Left ventricle myocardium inferior (tissue), 1 donor: ENCODE data around the gene PALLD. TPM values are rescaled to one million over a fixed set of nuclear protein-coding genes. Genes with fewer than 3 reads are reported as not detected.

ENCODE experiments used
- DNase-seq: peaks from one replicate; pipeline ENCODE4 v3.0.0-alpha.2; 2020
- H3K27ac ChIP-seq: fragments of 200-600 bp; replicated peaks from 2 replicates; pipeline ENCODE4 v1.8.0; 2021
- H3K27me3 ChIP-seq: fragments of 200-600 bp; 2 replicates; pipeline ENCODE4 v1.8.0; 2021; ENCODE audit warnings: low read depth
- H3K36me3 ChIP-seq: fragments of 200-600 bp; 2 replicates; pipeline ENCODE4 v1.8.0; 2021
- H3K4me1 ChIP-seq: fragments of 200-600 bp; 2 replicates; pipeline ENCODE4 v1.8.0; 2021
- H3K4me3 ChIP-seq: fragments of 200-600 bp; 2 replicates; pipeline ENCODE4 v1.8.0; 2021; ENCODE audit warnings: mild to moderate bottlenecking, moderate library complexity
- H3K9me3 ChIP-seq: fragments of 200-600 bp; replicated peaks from 2 replicates; pipeline ENCODE4 v1.8.0; 2021
- intact Hi-C: fragments of 100-400 bp; cut with micrococcal nuclease; formaldehyde crosslinking; loops from one replicate; pipeline ENCODE4 v1.11.0; 2022
- total RNA-seq: library from RNA; stranded (reverse); fragmentation: NEBNext Ultra II Directional; extraction: Animal tissue kit (Norgen Biotek cat#: 25700); gene quantifications from one replicate; pipeline ENCODE4 v1.2.1, GENCODE V29; 2021
- TF ChIP-seq, protein P1 (sequence below): fragments of 200-600 bp; IDR thresholded peaks from 2 replicates; pipeline ENCODE4 v1.8.0; 2021; ENCODE audit warnings: antibody characterized with exemption, mild to moderate bottlenecking, borderline replicate concordance
- donor health status: DM: no; HTN: yes; CAD: no; lungs with severe emphysema.

The PALLD gene
- total RNA-seq, 1 donor from 2014 or later, result 871 TPM

DNA sequence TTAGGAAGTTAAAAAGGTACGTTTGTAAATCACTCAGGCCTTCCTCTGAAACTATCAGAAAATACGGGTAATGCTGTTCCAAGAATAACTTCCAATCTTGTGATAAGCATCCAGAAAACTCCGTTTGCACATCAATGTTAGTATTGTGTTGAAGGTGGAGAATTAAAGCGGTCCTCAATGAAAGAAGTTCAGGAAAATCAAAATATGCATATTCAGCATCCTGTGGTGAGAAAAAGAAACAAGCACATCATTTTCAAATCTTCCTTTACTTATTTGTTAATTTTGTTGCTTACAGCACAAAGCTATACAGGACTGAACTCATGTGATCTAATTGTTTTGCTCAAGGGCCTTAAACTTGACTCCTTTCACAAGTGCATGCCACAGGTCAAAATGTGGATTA is 35.0 kb upstream of the PALLD start:
- DNase-seq, result no peak
- intact Hi-C loops, result no loop called here
- no peaks in the 10 kb centered on the region for H3K4me1 ChIP-seq
- H3K36me3 ChIP-seq, result peaks cover 24% of the 10 kb centered on the region
- TF ChIP-seq, protein P1, sequence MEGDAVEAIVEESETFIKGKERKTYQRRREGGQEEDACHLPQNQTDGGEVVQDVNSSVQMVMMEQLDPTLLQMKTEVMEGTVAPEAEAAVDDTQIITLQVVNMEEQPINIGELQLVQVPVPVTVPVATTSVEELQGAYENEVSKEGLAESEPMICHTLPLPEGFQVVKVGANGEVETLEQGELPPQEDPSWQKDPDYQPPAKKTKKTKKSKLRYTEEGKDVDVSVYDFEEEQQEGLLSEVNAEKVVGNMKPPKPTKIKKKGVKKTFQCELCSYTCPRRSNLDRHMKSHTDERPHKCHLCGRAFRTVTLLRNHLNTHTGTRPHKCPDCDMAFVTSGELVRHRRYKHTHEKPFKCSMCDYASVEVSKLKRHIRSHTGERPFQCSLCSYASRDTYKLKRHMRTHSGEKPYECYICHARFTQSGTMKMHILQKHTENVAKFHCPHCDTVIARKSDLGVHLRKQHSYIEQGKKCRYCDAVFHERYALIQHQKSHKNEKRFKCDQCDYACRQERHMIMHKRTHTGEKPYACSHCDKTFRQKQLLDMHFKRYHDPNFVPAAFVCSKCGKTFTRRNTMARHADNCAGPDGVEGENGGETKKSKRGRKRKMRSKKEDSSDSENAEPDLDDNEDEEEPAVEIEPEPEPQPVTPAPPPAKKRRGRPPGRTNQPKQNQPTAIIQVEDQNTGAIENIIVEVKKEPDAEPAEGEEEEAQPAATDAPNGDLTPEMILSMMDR, result no peak
- H3K27me3 ChIP-seq, result no peaks in the 10 kb centered on the region
- no peak overlapping the region for H3K27ac ChIP-seq
- no peak overlapping the region for H3K4me3 ChIP-seq
- H3K9me3 ChIP-seq, result no peaks in the 10 kb centered on the region

DNA sequence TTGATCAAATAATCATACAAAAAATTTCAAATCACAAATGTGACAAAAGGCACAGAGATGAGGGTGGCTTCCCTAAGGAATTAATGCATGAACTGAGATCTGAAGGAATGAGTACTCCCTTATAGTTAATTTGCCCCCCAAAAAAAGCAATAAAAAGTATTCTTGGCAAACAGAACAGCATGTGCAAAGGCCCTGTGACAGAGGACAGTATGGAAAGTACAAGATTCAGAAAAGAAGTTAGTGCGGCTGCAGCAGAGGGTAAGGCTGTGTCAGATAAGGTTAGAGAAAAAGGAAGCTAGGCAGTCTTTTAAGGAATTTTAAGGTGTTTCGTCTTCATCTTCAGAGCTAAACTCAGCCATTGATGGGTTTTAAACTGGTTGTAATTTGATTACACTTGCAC is 23.9 kb upstream of the PALLD start:
- no peak overlapping the region for H3K27ac ChIP-seq
- intact Hi-C loops, result no loop called here
- no peak overlapping the region for H3K4me3 ChIP-seq
- H3K4me1 ChIP-seq, result peaks cover 33% of the 10 kb centered on the region
- no peak for DNase-seq
- no peaks in the 10 kb centered on the region for H3K27me3 ChIP-seq
- TF ChIP-seq, protein P1, result no peak
- H3K36me3 ChIP-seq, result peaks cover 40% of the 10 kb centered on the region
- H3K9me3 ChIP-seq, result peaks cover 6% of the 10 kb centered on the region

DNA sequence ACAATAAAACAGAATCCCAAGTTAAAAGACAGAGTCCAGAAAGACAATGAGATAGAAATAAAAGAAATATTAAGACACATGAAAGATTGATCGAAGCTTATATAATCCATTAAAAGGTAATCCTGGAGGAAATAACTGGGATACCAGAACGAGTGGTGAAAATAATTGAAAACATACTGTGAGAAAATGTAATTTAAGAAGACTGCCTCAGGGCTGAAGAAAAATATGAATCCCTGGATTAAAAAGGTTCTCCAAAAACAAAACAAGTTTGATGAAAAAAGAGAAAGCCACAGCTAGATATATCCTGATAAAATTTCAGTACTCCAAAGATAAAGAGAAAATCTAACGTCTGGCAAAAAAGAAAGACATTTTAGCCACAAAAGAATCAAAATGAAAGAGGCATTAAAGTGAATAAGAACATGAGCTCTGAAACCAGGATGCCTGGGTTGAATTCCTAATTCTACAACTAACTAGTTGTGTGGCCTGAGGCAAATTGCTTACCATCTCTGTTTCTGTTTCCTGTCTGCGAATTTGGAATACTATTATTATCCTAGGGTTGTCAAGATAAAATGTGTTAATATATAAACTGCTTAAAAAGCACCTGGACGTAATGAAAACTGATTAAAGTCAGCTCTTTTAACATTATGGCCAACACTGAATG is 22.1 kb upstream of the PALLD start:
- intact Hi-C loops, result no loop called here
- TF ChIP-seq, protein P1, result no peak
- H3K4me3 ChIP-seq, result no peak overlapping the region
- DNase-seq, result no peak
- H3K27me3 ChIP-seq, result no peaks in the 10 kb centered on the region
- H3K9me3 ChIP-seq, result no peaks in the 10 kb centered on the region
- H3K36me3 ChIP-seq, result peaks cover 27% of the 10 kb centered on the region
- no peak overlapping the region for H3K27ac ChIP-seq
- H3K4me1 ChIP-seq, result peaks cover 42% of the 10 kb centered on the region

DNA sequence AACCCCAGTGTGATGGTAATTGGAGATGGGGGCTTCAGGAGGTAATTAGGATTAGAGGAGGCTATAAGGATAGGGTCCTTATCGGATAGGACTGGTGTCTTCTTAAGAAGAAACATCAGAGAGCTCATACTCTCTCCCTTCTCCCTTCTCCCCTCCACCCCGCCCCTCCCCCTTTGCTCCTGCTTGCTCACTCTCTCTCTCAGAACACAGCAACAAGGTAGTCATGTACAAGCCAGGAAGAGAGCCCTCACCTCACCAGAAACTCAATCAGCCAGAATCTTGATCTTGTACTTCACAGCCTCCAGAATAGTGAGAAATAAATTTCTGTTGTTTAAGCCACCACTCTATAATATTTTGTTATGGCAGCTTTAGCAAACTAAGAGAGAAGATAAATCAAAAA is 21.1 kb upstream of the PALLD start:
- Histone ChIP-seq H3K36me3 (peaks cover 17% of the 10 kb centered on the region), H3K27ac (no peak overlapping the region), H3K27me3 (no peaks in the 10 kb centered on the region), H3K4me1 (peaks cover 47% of the 10 kb centered on the region), H3K9me3 (no peaks in the 10 kb centered on the region), H3K4me3 (no peak overlapping the region)
- TF ChIP-seq, protein P1, result no peak
- no peak for DNase-seq
- intact Hi-C loops, result no loop called here

DNA sequence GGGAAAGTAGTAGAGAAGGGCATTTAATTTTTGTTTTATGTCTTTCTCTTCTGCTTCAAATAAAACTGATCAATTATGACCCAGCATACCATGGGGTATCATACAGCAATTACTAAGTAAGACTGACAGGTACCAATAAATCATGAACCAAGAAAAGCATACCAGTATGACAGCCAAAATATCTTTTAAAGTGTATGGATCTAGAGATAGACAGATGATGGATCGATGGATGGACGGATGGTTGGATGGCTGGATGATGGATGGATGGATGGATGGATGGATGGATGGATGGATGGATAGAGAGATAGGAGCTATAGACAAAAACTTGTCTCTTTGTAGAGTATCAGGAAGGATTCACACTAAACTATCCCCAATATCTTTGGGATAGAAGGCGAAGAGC is 18.0 kb upstream of the PALLD start:
- TF ChIP-seq, protein P1, result no peak
- no peaks in the 10 kb centered on the region for H3K36me3 ChIP-seq
- intact Hi-C loops, result no loop called here
- H3K27ac ChIP-seq, result peak overlapping the region; percentile 93
- H3K4me3 ChIP-seq, result peak overlapping the region; percentile 83
- H3K9me3 ChIP-seq, result no peaks in the 10 kb centered on the region
- H3K27me3 ChIP-seq, result no peaks in the 10 kb centered on the region
- no peak for DNase-seq
- peaks cover 55% of the 10 kb centered on the region for H3K4me1 ChIP-seq
